DMS53 treated with DMSO at 0.1 percent for 48 hours (cell line): ENCODE results near the gene AIMP1.
"Not testable (repeated sequence)": the region's sequence is repeated elsewhere in the genome, so short reads cannot be mapped to it uniquely, and the experiment has no call there.

Experiments used
- DNase-seq: peaks from one replicate; lab custom pipeline; 2025; ENCODE audit not compliant: unreplicated experiment; lab: John Stamatoyannopoulos, UW

AIMP1 gene

GRCh38 chr4:106344647-106344970, 28.3 kb downstream of the AIMP1 start:
- DNase-seq, result no peak

- DNase-seq, result no peak
Observed at GRCh38 chr4:106347167-106347566, 30.8 kb downstream of the AIMP1 start.

GRCh38 chr4:106351016-106351415, 34.7 kb downstream of the AIMP1 start:
- DNase-seq, result no peak

GRCh38 chr4:106353786-106354185, 37.4 kb downstream of the AIMP1 start:
- no peak for DNase-seq

- no peak for DNase-seq
Observed at GRCh38 chr4:106355193-106355592, 38.8 kb downstream of the AIMP1 start.

- DNase-seq, result no peak
Observed at GRCh38 chr4:106358899-106359298, 42.5 kb downstream of the AIMP1 start.

GRCh38 chr4:106362086-106362825, 45.9 kb downstream of the AIMP1 start:
- no peak for DNase-seq

GRCh38 chr4:106364282-106364681, 47.9 kb downstream of the AIMP1 start:
- no peak for DNase-seq

- peak; percentile 6 for DNase-seq
Observed at GRCh38 chr4:106365613-106366012, 49.3 kb downstream of the AIMP1 start.

GRCh38 chr4:106366026-106366425, 49.7 kb downstream of the AIMP1 start:
- DNase-seq, result no peak

GRCh38 chr4:106367072-106367471, 50.7 kb downstream of the AIMP1 start:
- DNase-seq, result no peak

- DNase-seq, result no peak
Observed at GRCh38 chr4:106368678-106369077, 52.3 kb downstream of the AIMP1 start, which contains the start of gene GIMD1. GIMD1 (minus strand) TSS chr4:106368778; CDS start chr4:106367435, 1,343 bp downstream.

- peak; percentile 51 for DNase-seq
Observed at GRCh38 chr4:106369456-106370060, 53.2 kb downstream of the AIMP1 start.

- DNase-seq, result no peak
Observed at GRCh38 chr4:106370214-106370613, 53.9 kb downstream of the AIMP1 start.

GRCh38 chr4:106371161-106371560, 54.8 kb downstream of the AIMP1 start:
- no peak for DNase-seq

GRCh38 chr4:106373026-106373425, 56.7 kb downstream of the AIMP1 start:
- DNase-seq, result no peak

- DNase-seq, result no peak
Observed at GRCh38 chr4:106380179-106380578, 63.8 kb downstream of the AIMP1 start.

GRCh38 chr4:106384878-106385277, 68.5 kb downstream of the AIMP1 start:
- no peak for DNase-seq

- DNase-seq, result no peak
Observed at GRCh38 chr4:106385853-106386393, 69.6 kb downstream of the AIMP1 start.

GRCh38 chr4:106395582-106395981, 79.2 kb downstream of the AIMP1 start:
- no peak for DNase-seq

GRCh38 chr4:106398898-106399297, 82.5 kb downstream of the AIMP1 start:
- not testable (repeated sequence) for DNase-seq
